Neural progenitor cell (in vitro differentiated cells): ENCODE results near the gene GUCA2A. TPM values are rescaled to one million over a fixed set of nuclear protein-coding genes. Genes with fewer than 3 reads are reported as not detected.

Experiments
- DNase-seq: peaks from one replicate; pipeline ENCODE4 v3.0.0-alpha.2; 2016; ENCODE audit warnings: low spot score
- H2AFZ ChIP-seq: fragments of 200-600 bp; sonication (generic); replicated peaks from 2 replicates; pipeline ENCODE4 v1.6.1; 2016; ENCODE audit warnings: antibody characterized with exemption
- H3F3A ChIP-seq: fragments of 200-600 bp; sonication (generic); 2 replicates; pipeline ENCODE4 v1.6.1; 2016; ENCODE audit warnings: antibody characterized with exemption, low read depth
- H3K27ac ChIP-seq: fragments of 200-600 bp; sonication (generic); 2 replicates; pipeline ENCODE4 v1.5.1; 2016; ENCODE audit warnings: mild to moderate bottlenecking
- H3K27me3 ChIP-seq: fragments of 200-600 bp; sonication (generic); 2 replicates; pipeline ENCODE4 v1.6.1; 2016; ENCODE audit warnings: mild to moderate bottlenecking, moderate library complexity
- H3K36me3 ChIP-seq: fragments of 200-600 bp; sonication (generic); 2 replicates; pipeline ENCODE4 v1.5.1; 2016
- H3K4me1 ChIP-seq: fragments of 200-600 bp; sonication (generic); 2 replicates; pipeline ENCODE4 v1.6.1; 2016; ENCODE audit warnings: mixed run types
- H3K4me2 ChIP-seq: fragments of 200-600 bp; sonication (generic); 2 replicates; pipeline ENCODE4 v1.6.1; 2016
- H3K4me3 ChIP-seq: fragments of 200-600 bp; sonication (generic); 2 replicates; pipeline ENCODE4 v1.5.1; 2016
- H3K79me2 ChIP-seq: fragments of 200-600 bp; sonication (generic); 2 replicates; pipeline ENCODE4 v1.6.1; 2016; ENCODE audit warnings: low read depth
- H3K9ac ChIP-seq: fragments of 200-600 bp; sonication (generic); 2 replicates; pipeline ENCODE4 v1.6.1; 2016
- H3K9me3 ChIP-seq: fragments of 200-600 bp; sonication (generic); 2 replicates; pipeline ENCODE4 v1.5.1; 2016; ENCODE audit warnings: low read depth
- H4K20me1 ChIP-seq: fragments of 200-600 bp; sonication (generic); 2 replicates; pipeline ENCODE4 v1.6.1; 2016; ENCODE audit warnings: low read depth
- H3K27ac Mint-ChIP-seq: 3 replicates; pipeline ENCODE4 v1.8.0; 2021; ENCODE audit warnings: mixed read lengths
- H3K27me3 Mint-ChIP-seq: 2 replicates; pipeline ENCODE4 v1.8.0; 2022; ENCODE audit warnings: low read depth, mild to moderate bottlenecking, inconsistent platforms, moderate library complexity, mixed read lengths; ENCODE audit not compliant: insufficient read depth
- H3K36me3 Mint-ChIP-seq: 3 replicates; pipeline ENCODE4 v1.8.0; 2021; ENCODE audit warnings: mixed read lengths
- H3K4me1 Mint-ChIP-seq: 3 replicates; pipeline ENCODE4 v1.8.0; 2021; ENCODE audit warnings: mixed read lengths
- H3K4me3 Mint-ChIP-seq: 3 replicates; pipeline ENCODE4 v1.8.0; 2021; ENCODE audit warnings: mild to moderate bottlenecking, moderate library complexity, mixed read lengths
- H3K9me3 Mint-ChIP-seq: 3 replicates; pipeline ENCODE4 v1.8.0; 2020; ENCODE audit warnings: mixed read lengths
- CTCF ChIP-seq: fragments of 200-600 bp; sonication (generic); IDR thresholded peaks from 2 replicates; pipeline ENCODE4 v1.5.1; 2017; ENCODE audit warnings: antibody characterized with exemption, mild to moderate bottlenecking
- EZH2 ChIP-seq: fragments of 200-600 bp; sonication (generic); IDR thresholded peaks from 2 replicates; pipeline ENCODE4 v1.6.1; 2017; ENCODE audit warnings: antibody characterized with exemption, mild to moderate bottlenecking, moderate library complexity
- EZH2phosphoT487 ChIP-seq: fragments of 200-600 bp; sonication (generic); IDR thresholded peaks from 2 replicates; pipeline ENCODE4 v1.6.1; 2017; ENCODE audit warnings: antibody characterized with exemption
- total RNA-seq: library from RNA; depleted of rRNA; stranded (reverse); fragments of >200 nt; gene quantifications from 2 replicates; pipeline ENCODE4 v1.2.3, GENCODE V29; 2015; ENCODE audit warnings: low replicate concordance

GUCA2A gene
- total RNA-seq, 1 donor from 2014 or later = not detected

GRCh38 chr1:42198251-42198650 is 33.7 kb upstream of the GUCA2A start:
- no peaks in the 10 kb centered on the region for H3K4me1 ChIP-seq

GRCh38 chr1:42195841-42196240 is 31.3 kb upstream of the GUCA2A start:
- Mint-ChIP-seq H3K27me3 (no peaks in the 10 kb centered on the region), H3K27ac (no peak overlapping the region), H3K36me3 (peaks cover 16% of the 10 kb centered on the region), H3K4me1 (no peaks in the 10 kb centered on the region), H3K4me3 (no peak overlapping the region), H3K9me3 (no peaks in the 10 kb centered on the region)
- no peaks in the 10 kb centered on the region for H4K20me1 ChIP-seq
- H3K4me2 ChIP-seq = no peak overlapping the region
- H3K27ac ChIP-seq = no peak overlapping the region
- peaks cover 10% of the 10 kb centered on the region for H3K36me3 ChIP-seq
- H3K4me1 ChIP-seq = no peaks in the 10 kb centered on the region
- H3F3A ChIP-seq = no peaks in the 10 kb centered on the region
- TF ChIP-seq EZH2phosphoT487 (no peak), CTCF (no peak), EZH2 (no peak)
- H3K79me2 ChIP-seq = no peaks in the 10 kb centered on the region
- H2AFZ ChIP-seq = no peak overlapping the region
- no peak overlapping the region for H3K9ac ChIP-seq
- DNase-seq = no peak
- H3K27me3 ChIP-seq = no peaks in the 10 kb centered on the region
- H3K9me3 ChIP-seq = no peaks in the 10 kb centered on the region
- no peak overlapping the region for H3K4me3 ChIP-seq

More at GRCh38 chr1:42198251-42198650, 33.7 kb upstream of the GUCA2A start:
- DNase-seq = no peak
- Mint-ChIP-seq H3K4me3 (no peak overlapping the region), H3K4me1 (no peaks in the 10 kb centered on the region), H3K27ac (no peak overlapping the region), H3K36me3 (peaks cover 27% of the 10 kb centered on the region), H3K9me3 (peaks cover 13% of the 10 kb centered on the region), H3K27me3 (no peaks in the 10 kb centered on the region)
- H3F3A ChIP-seq = no peaks in the 10 kb centered on the region
- no peaks in the 10 kb centered on the region for H3K27me3 ChIP-seq
- peaks cover 10% of the 10 kb centered on the region for H3K36me3 ChIP-seq
- H4K20me1 ChIP-seq = no peaks in the 10 kb centered on the region
- peaks cover 5% of the 10 kb centered on the region for H3K79me2 ChIP-seq
- no peak overlapping the region for H3K9ac ChIP-seq
- H3K4me3 ChIP-seq = no peak overlapping the region
- H2AFZ ChIP-seq = no peak overlapping the region
- H3K4me2 ChIP-seq = no peak overlapping the region
- TF ChIP-seq EZH2phosphoT487 (no peak), EZH2 (no peak), CTCF (no peak)
- H3K9me3 ChIP-seq = no peaks in the 10 kb centered on the region
- H3K27ac ChIP-seq = no peak overlapping the region

DNA sequence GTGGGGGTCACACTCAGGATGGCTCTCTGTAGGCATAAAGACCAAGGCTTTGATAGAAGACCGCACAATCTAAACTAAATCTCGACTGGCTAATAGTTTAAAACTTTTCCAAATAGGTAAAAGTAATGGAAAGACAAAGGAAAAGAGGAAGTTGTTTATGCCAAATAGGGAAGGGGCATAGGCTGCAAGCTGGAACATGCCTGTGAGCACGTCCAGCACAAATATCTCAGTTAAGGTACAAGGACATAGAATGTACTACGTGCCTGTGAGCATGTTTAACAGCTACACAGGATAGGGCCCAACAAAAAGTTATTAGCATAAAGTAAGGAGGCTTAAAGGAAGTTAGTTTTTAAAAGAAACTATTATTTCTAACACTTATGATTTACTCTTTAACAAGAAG is 27.6 kb upstream of the GUCA2A start:
- Histone ChIP-seq H3K27ac (no peak overlapping the region), H3K4me1 (peaks cover 12% of the 10 kb centered on the region), H3F3A (no peaks in the 10 kb centered on the region), H4K20me1 (peaks cover 3% of the 10 kb centered on the region), H3K4me3 (no peak overlapping the region), H3K9me3 (no peaks in the 10 kb centered on the region), H3K36me3 (peaks cover 4% of the 10 kb centered on the region), H3K27me3 (no peaks in the 10 kb centered on the region), H3K9ac (no peak overlapping the region), H3K4me2 (no peak overlapping the region), H2AFZ (no peak overlapping the region), H3K79me2 (no peaks in the 10 kb centered on the region)
- no peak overlapping the region for H3K4me3 Mint-ChIP-seq
- no peaks in the 10 kb centered on the region for H3K9me3 Mint-ChIP-seq
- H3K36me3 Mint-ChIP-seq = peaks cover 24% of the 10 kb centered on the region
- DNase-seq = no peak
- no peaks in the 10 kb centered on the region for H3K27me3 Mint-ChIP-seq
- TF ChIP-seq CTCF (no peak), EZH2phosphoT487 (no peak), EZH2 (no peak)
- no peak overlapping the region for H3K27ac Mint-ChIP-seq
- H3K4me1 Mint-ChIP-seq = no peaks in the 10 kb centered on the region
